ENCODE data around the gene NDST1.
A peak's percentile ranks its signal among the peaks of the same experiment; 100 is the strongest.
"Not testable (repeated sequence)": the region's sequence is repeated elsewhere in the genome, so short reads cannot be mapped to it uniquely, and the experiment has no call there.

Gene NDST1

GRCh38 chr5:150508277-150508640, 328 bp downstream of the NDST1 start:
- no peak for DNase-seq (ENCODE audit: low spot score)

DNA sequence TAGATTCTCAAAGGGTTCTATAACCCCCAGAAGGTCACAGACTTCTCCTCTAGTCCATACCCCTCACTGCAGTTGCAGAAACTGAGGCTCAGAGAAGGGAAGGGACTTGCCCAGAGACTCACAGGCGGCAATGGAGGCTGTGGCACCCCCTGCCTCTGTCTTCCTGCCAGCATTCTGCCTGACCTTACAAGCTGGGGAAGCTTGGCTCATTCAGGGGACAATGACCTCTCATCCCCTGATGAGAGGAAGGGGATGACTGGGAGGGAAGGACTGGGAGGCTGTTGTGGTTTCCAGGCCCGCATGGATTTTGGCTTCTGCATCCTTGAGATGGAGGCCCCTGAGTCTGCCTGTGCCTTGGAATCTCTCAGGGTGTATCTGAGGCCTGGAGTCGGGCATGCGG, 897 bp downstream of the NDST1 start:
- DNase-seq (ENCODE audit: low spot score): no peak

DNA sequence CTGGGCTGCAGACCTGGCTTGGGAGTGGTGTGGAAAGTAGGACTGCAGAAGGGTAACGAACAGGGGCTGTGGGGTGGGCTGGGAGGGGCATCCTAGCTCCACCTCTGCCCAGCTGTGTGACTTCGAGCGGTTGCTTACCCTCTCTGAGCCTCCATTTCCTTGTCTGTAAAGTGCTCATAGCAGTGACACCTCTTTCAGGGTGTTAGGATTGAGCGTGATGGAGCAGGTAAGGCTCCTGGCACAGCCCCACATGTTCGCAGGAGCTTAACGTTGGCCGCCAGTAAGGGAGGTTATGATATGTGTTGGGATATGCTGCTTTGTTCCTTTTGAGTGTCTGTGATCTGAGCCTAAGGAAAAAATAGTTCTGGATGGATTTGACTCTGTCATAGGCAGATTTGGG, 2.1 kb downstream of the NDST1 start:
- DNase-seq (ENCODE audit: low spot score): no peak

- no peak for DNase-seq (ENCODE audit: low spot score)
Observed at GRCh38 chr5:150510460-150511263, 2.7 kb downstream of the NDST1 start.

DNA sequence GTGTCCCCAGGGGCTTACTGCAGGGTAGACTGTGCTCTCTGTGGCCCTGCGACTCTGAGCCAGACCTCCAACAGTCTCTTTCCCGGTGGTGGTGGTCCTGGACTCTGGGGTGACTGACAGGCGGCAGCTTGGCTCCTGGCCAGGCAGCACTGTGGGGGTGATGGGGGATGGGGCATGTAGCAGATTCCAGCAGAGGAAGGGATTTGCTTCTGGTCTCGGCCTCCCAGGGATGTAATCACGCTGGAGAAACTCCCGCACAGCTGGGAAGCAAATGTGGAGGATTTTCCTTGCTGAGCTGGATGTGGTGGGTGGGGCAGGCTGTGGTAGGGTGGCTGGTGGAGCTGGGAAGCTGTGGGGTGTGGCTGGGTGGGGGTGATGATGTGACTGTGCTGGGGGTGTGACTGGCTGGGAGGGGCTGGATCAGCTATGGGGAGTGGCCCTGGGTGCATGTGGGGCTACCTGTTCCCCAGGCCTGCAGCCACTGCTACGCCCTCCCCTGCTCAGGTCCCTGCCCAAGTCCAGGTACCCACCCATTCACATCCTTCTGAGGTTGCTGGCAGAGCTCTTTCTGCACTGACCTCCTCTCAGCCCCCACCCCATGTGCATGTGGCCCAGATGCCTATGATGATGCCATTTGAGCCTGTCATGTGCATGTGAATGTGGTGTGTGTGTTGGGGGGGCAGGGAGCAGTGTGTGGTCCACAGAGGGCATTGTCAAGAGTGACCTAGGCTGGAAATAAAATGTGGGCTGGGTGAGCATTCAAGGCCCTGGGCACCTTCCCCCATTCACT, 3.8 kb downstream of the NDST1 start:
- peak; percentile 92 for DNase-seq (ENCODE audit: low spot score)

DNA sequence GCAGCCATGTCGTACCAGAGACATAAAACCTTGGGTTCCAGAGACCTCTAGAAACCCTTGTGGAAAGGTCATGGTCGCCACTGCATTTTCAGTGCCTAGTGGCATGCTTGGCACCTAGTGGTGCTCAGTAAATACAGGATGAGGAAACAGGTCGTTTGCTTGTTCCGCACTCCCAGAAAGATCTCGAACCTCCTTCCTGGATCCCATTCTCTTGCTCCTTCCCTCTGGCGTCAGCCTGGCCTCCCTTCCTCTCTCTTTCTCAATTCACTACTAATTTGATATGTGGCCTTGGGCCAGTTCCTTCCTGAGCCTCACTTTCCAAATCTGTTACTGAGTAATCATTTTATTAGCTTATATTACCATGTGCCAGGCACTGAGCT, 4.4 kb downstream of the NDST1 start:
- no peak for DNase-seq (ENCODE audit: low spot score)

DNA sequence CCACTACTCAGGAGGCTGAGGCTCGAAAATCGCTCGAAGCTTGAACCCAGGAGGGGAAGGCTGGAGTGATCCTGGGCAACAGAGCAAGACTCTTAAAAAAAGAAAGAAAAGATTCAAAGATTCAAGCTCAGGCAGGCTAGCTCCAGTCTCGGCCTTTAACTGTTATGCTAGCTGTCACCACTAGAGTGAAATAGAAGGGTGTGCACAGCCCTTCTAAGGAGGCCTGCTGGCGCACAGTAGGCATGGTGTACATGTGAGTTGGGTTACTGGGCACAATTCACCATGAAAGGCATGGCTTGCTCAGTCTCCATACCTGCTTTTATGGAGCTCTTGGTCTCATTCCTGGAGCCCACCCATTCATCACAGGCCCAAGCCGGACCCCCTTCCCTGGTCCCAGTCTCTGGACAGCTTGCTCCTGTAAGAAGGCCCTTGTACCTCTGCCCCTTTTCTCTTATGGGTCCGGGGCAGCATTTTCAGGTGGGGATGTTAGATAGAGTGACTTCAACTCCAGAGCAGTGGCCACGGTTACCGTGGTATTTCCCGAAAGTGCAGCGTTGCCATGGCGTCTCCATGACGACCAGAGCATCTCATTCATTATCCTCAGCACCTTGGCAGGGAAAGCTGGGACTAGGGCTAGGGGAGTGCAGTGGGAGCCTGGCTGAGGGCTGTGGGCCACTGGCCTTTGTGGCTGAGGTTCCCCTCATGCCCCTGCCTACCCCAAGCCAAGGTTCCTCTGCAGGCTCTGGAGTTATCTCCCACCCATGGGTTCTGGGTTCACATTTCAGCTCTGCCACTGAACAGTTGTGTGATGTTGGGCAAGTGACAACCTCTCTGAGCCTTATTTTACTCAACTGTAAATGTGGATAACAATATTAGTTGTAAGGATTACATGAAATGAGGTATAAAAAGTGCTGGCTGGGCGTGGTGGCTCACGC, 5.7 kb downstream of the NDST1 start:
- no peak for DNase-seq (ENCODE audit: low spot score)

DNA sequence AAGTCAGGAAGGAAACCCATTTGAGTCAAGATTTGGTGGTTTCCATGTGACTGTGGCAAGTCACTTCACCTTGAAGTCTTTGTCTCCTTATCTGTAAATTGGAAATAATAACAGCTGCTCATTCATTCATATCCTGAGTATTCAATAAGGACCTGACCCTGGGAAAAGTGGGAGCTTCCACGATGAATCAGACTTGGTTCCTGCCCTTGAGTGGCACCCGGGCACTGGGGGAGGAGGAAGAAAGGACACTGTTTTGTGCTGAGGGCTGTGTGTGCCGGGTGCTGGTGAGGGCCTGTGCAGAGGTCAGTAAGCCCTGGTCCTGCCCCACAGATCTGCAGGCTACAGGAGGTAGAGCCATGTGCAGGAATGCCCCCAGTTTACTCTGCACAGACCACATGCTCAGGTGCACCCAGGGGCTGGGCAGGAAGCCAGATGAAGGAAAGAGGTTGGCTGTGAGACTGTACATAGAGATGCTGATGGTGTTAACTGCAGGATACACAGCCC, 6.8 kb downstream of the NDST1 start:
- DNase-seq (ENCODE audit: low spot score): no peak

GRCh38 chr5:150515446-150515845, 7.5 kb downstream of the NDST1 start:
- peak; percentile 77 for DNase-seq (ENCODE audit: low spot score)

- peak; percentile 56 for DNase-seq (ENCODE audit: low spot score)
Observed at GRCh38 chr5:150516011-150516410, 8.1 kb downstream of the NDST1 start.

DNA sequence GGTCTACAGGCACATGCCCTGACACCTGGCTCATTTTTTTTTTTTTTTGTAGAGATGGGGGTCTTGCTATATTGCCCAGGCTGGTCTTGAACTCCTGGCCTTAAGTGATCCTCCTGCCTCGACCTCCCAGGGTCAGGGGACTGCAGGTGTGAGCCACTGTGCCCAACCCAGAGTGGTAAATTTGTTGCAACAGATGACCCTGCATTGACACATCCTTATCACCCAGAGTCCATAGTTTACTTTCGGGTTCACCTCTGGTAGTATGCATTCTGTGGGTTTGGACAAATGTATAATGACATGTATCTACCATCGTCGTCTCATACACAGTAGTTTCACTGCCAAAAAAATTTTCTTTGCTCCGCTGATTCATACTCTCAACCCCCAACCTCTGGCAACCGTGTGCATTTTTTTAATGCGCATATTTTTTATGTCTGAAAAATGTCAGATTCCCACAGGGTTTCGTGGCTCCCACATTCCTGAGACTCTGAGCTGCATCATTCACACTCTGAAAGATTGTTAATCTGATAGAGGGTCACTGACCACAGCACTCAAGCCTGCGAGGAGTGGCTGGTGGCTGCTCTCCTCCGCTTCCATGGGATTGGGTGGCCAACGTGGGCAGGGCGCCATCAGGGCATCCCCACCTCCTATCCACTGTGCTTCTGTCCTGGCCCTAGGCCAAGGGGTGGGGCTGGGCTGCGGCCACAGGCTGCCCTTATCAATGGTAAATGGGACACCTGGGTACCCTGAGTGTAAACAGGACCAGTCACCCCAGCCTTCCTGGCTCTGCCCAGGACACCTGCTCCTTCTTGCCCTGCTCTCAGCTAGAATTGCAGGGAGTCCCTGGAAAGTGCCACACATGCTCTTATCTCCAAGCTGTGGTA, 9.6 kb downstream of the NDST1 start:
- DNase-seq (ENCODE audit: low spot score): peak; percentile 95

DNA sequence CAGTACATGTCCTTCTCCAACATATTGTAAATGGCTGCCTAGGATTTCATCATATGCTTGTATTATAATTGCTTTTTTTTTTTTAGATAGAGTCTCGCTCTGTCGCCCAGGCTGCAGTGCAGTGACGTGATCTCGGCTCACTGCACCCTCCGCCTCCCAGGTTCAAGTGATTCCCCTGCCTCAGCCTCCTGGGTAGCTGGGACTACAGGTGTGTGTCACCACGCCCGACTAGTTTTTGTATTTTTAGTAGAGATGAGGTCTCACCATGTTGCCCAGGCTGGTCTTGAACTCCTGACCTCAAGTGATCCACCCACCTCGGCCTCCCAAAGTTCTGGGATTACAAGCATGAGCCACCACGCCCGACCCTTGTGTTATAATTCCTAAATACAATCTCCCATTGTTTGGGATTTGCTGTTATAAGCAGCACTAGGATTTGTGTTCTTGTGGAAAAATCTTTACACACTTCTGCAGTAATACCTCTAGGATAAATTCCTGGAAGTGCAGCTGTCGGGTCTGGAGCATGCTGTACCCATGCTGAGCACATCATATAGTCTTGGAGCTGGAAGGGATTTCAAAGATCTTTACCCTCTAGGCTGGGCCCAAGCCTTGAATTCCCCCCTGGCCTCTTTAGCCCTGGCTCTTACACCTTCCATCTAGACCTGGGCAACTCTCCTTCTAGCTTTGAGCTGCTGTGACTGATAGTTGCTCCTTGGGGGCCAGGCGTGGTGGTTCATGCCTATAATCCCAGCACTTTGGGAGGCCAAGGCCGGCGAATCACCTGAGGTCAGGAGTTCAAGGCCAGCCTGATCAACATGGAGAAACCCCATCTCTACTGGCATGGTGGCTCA, 11.0 kb downstream of the NDST1 start:
- not testable (repeated sequence) for DNase-seq (ENCODE audit: low spot score)

DNA sequence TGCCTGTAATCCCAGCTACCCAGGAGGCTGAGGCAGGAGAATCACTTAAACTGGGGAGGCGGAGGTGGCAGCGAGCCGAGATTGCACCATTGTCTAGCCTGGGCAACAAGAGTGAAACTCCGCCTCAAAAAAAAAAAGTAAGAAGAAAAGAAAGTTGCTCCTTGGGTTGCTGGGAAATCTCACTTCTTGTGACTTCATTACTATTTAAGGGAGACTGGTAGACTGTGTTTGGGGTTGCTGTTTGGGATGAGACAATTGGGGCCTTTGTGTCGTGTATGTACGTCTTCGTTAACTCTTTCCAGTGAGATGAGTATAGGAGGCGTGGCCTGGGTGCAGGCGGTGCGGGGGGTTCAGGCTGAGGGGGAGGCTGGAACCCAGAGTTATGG, 11.6 kb downstream of the NDST1 start:
- DNase-seq (ENCODE audit: low spot score): no peak

DNA sequence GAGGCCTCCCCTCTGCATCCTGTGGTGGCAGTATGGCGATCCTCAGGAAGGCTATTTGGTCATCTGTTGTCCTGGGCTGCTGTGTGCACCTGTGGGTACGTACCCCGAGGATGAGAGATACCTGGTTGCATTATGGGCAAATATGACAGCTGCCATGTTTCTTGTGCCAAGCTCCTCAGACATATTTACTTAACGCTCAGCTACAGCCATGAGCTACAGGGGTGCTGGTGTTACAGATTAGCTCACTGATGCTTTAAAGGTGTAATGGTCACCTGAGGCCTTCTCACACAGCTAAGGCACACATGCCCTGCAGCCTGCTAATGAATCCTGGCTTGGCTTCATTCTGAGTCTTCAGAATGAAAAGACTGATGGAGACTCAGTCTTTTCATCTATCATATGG, 12.0 kb downstream of the NDST1 start:
- DNase-seq (ENCODE audit: low spot score): no peak

DNA sequence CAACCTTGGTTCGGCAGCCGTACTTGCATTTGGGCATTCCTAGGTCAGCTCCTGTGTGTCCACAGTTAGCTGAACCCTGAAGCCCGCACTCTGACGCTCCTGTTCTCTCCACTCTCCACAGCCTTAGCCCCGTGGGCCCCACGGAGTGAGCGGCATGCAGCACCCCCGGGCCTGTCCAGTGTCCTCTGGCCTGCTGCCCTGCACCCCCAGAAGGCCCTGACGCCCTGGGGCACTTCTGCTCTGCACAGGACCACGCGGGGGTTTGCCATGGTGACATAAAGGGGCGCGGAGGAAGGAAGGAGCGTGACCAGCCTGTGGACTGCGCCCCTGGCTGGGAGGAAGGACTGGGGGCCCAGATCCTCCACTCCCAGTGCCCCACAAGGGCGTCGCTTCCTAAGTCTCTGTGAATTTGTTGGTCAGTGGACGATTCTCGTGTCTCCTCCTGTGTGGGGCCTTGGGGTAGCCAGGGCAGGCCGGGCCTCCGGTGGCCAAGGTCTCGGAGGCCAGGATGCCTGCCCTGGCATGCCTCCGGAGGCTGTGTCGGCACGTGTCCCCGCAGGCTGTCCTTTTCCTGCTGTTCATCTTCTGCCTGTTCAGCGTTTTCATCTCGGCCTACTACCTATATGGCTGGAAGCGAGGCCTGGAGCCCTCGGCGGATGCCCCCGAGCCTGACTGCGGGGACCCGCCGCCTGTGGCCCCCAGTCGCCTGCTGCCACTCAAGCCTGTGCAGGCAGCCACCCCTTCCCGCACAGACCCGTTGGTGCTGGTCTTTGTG, 13.0 kb downstream of the NDST1 start:
- no peak for DNase-seq (ENCODE audit: low spot score)

DNA sequence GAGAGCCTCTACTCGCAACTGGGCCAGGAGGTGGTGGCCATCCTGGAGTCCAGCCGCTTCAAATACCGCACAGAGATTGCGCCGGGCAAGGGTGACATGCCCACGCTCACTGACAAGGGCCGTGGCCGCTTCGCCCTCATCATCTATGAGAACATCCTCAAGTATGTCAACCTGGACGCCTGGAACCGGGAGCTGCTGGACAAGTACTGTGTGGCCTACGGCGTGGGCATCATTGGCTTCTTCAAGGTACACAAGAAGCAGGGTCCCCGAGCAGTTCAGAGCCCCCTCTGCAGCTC, 13.5 kb downstream of the NDST1 start:
- no peak for DNase-seq (ENCODE audit: low spot score)

GRCh38 chr5:150521939-150522503, 14.1 kb downstream of the NDST1 start:
- DNase-seq (ENCODE audit: low spot score): no peak

DNA sequence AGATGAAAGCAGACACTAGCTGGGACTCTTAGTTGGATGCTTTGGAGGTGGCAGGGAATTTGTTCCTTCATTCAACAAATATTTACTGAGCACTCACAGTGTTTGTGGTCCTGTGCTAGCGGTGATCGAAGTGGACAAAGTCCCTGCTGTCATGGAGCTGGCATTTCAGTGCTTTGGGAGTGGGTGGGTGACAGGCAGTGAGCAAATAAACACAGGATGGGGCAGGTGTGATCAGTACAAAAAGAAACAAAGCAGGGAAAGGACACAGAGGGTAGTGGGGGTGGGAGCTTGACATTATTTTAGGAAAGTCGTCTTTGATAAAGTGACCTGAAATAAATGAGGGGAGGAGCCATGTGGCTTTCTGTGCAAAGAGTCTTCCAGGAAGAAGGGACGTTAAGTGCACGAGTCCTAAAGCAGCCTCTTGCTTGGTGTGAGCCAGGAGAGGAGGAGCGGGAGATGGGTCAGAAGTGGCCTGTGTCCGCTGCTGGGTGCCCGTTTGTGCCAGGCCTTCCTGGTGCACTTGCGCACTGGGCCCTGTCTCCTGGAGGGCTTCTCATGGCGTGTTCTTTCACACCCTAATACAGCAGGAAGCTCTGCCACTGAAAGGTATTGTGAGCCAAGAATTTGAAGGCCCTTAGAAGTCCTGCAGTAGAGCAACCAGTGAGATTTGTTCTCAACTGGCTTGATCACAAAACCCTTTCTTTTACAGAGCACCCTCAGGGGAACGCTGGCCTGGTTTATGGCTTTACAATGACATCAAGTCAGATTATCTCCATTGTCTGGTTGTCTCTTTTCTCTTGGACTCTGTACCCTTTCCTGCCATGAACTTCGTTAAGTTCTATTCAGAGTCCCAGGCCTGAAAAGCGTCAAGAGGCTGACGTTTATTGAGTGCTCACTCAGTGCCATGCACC, 14.8 kb downstream of the NDST1 start:
- no peak for DNase-seq (ENCODE audit: low spot score)
